ENCODE measurements around the gene BDNF. TPM values are rescaled to one million over a fixed set of nuclear protein-coding genes. Genes with fewer than 3 reads are reported as not detected.
"Not testable (repeated sequence)": the region's sequence is repeated elsewhere in the genome, so short reads cannot be mapped to it uniquely, and the experiment has no call there.

Gene BDNF
- total RNA-seq, 1 experiment from 2014 or later = 12.5 TPM

- DNase-seq (ENCODE audit: low read depth) = not testable (repeated sequence)
These were observed 34.6 kb downstream of the BDNF start for GRCh38 chr11:27665508-27666101.

GRCh38 chr11:27663326-27663725 lies 36.9 kb downstream of the BDNF start:
- no peak for DNase-seq (ENCODE audit: low read depth)

GRCh38 chr11:27660171-27660570 lies 40.1 kb downstream of the BDNF start:
- no peak for DNase-seq (ENCODE audit: low read depth)

- no peak for DNase-seq (ENCODE audit: low read depth)
These were observed 41.6 kb downstream of the BDNF start for GRCh38 chr11:27658535-27659236.

GRCh38 chr11:27656806-27657483 lies 43.3 kb downstream of the BDNF start:
- no peak for DNase-seq (ENCODE audit: low read depth)

- DNase-seq (ENCODE audit: low read depth) = no peak
These were observed 43.9 kb downstream of the BDNF start for GRCh38 chr11:27656320-27656719.

GRCh38 chr11:27653990-27654758 lies 46.1 kb downstream of the BDNF start:
- DNase-seq (ENCODE audit: low read depth) = no peak

- DNase-seq (ENCODE audit: low read depth) = no peak
These were observed 48.5 kb downstream of the BDNF start for GRCh38 chr11:27651711-27652110.

GRCh38 chr11:27650988-27651387 lies 49.3 kb downstream of the BDNF start:
- DNase-seq (ENCODE audit: low read depth) = no peak

GRCh38 chr11:27649800-27650199 lies 50.5 kb downstream of the BDNF start:
- DNase-seq (ENCODE audit: low read depth) = no peak

GRCh38 chr11:27648840-27649239 lies 51.4 kb downstream of the BDNF start:
- DNase-seq (ENCODE audit: low read depth) = no peak

GRCh38 chr11:27646051-27646818 lies 54.0 kb downstream of the BDNF start:
- no peak for DNase-seq (ENCODE audit: low read depth)

GRCh38 chr11:27642954-27643353 lies 57.3 kb downstream of the BDNF start:
- DNase-seq (ENCODE audit: low read depth) = no peak

- no peak for DNase-seq (ENCODE audit: low read depth)
These were observed 59.3 kb downstream of the BDNF start for GRCh38 chr11:27640954-27641353.

- DNase-seq (ENCODE audit: low read depth) = no peak
These were observed 64.7 kb downstream of the BDNF start for GRCh38 chr11:27635567-27636037.

- not testable (repeated sequence) for DNase-seq (ENCODE audit: low read depth)
These were observed 65.5 kb downstream of the BDNF start for GRCh38 chr11:27634776-27635175.

- DNase-seq (ENCODE audit: low read depth) = not testable (repeated sequence)
These were observed 66.0 kb downstream of the BDNF start for GRCh38 chr11:27634282-27634681.

- DNase-seq (ENCODE audit: low read depth) = not testable (repeated sequence)
These were observed 71.2 kb downstream of the BDNF start for GRCh38 chr11:27629023-27629422.

- no peak for DNase-seq (ENCODE audit: low read depth)
These were observed 72.3 kb downstream of the BDNF start for GRCh38 chr11:27627979-27628378.

- no peak for DNase-seq (ENCODE audit: low read depth)
These were observed 73.2 kb downstream of the BDNF start for GRCh38 chr11:27626938-27627586.

Data from Daoy (cell line).